HepG2 (cell line): ENCODE measurements around the gene ANKRD52. TPM values are rescaled to one million over a fixed set of nuclear protein-coding genes. Genes with fewer than 3 reads are reported as not detected.

Source experiments
- ARID4A ChIP-seq: sonication (generic); formaldehyde crosslinking; IDR thresholded peaks from 2 replicates; pipeline ENCODE4 v1.5.0; 2020; ENCODE audit warnings: mild to moderate bottlenecking, missing genetic modification reagents, borderline replicate concordance
- BCL6 ChIP-seq: IDR thresholded peaks from 2 replicates; pipeline ENCODE4 v1.6.1; 2016; ENCODE audit warnings: missing genetic modification reagents, missing compliant biosample characterization
- DPF2 ChIP-seq: sonication (generic); formaldehyde crosslinking; IDR thresholded peaks from 2 replicates; pipeline ENCODE4 v1.4.0; 2020; ENCODE audit warnings: mild to moderate bottlenecking, low read depth, missing genetic modification reagents, borderline replicate concordance
- DR1 ChIP-seq: sonication (generic); formaldehyde crosslinking; IDR thresholded peaks from 2 replicates; pipeline ENCODE4 v1.8.0; 2021; ENCODE audit warnings: mild to moderate bottlenecking, missing genetic modification reagents, inconsistent platforms
- FOSL2 ChIP-seq: sonication (generic); formaldehyde crosslinking; IDR thresholded peaks from 2 replicates; pipeline ENCODE4 v1.4.0; 2020; ENCODE audit warnings: missing genetic modification reagents
- HES4 ChIP-seq: sonication (generic); formaldehyde crosslinking; IDR thresholded peaks from 2 replicates; pipeline ENCODE4 v1.9.0; 2021; ENCODE audit warnings: mild to moderate bottlenecking, missing genetic modification reagents, borderline replicate concordance
- KDM5B ChIP-seq: sonication (generic); formaldehyde crosslinking; IDR thresholded peaks from 2 replicates; pipeline ENCODE4 v1.4.0; 2020; ENCODE audit warnings: missing genetic modification reagents, mild to moderate bottlenecking, borderline replicate concordance
- MED13 ChIP-seq: sonication (generic); formaldehyde crosslinking; IDR thresholded peaks from 2 replicates; pipeline ENCODE4 v1.5.0; 2020; ENCODE audit warnings: missing genetic modification reagents
- NCOA2 ChIP-seq: sonication (generic); formaldehyde crosslinking; IDR thresholded peaks from 2 replicates; pipeline ENCODE4 v1.8.0; 2022; ENCODE audit warnings: inconsistent platforms
- NCOR1 ChIP-seq: fragments of 200-600 bp; sonication (generic); IDR thresholded peaks from 2 replicates; pipeline ENCODE4 v1.7.0; 2017; ENCODE audit warnings: antibody characterized with exemption, low read length, borderline replicate concordance
- NFE2 ChIP-seq: sonication (generic); formaldehyde crosslinking; IDR thresholded peaks from 2 replicates; pipeline ENCODE4 v1.4.0; 2020; ENCODE audit warnings: missing genetic modification reagents
- POLR2AphosphoS5 ChIP-seq: IDR thresholded peaks from 2 replicates; pipeline ENCODE4 v1.6.1; 2012; ENCODE audit warnings: low read depth, low read length
- RARA ChIP-seq: IDR thresholded peaks from 2 replicates; pipeline ENCODE4 v1.6.1; 2016; ENCODE audit warnings: missing genetic modification reagents, missing compliant biosample characterization
- RBM22 ChIP-seq: fragments of 200-400 bp; formaldehyde crosslinking; optimal IDR thresholded peaks from 2 replicates; pipeline ENCODE3; 2017; ENCODE audit warnings: mild to moderate bottlenecking, low read length, moderate library complexity
- REST ChIP-seq, 2 experiments: IDR thresholded peaks; 2 replicates each; pipeline ENCODE4 v1.6.1; 2011 to 2012; ENCODE audit warnings: low read length in 2 of 2, borderline replicate concordance in 1 of 2, low read depth in 1 of 2, mild to moderate bottlenecking in 1 of 2, moderate library complexity in 1 of 2
- SMARCE1 ChIP-seq: fragments of 450-650 bp; IDR thresholded peaks from 2 replicates; pipeline ENCODE4 v1.6.1; 2017; ENCODE audit warnings: borderline replicate concordance
- SNAI1 ChIP-seq: sonication (generic); formaldehyde crosslinking; IDR thresholded peaks from 2 replicates; pipeline ENCODE4 v1.5.0; 2020; ENCODE audit warnings: mild to moderate bottlenecking, missing genetic modification reagents, borderline replicate concordance
- SOX6 ChIP-seq, 2 experiments: fragments of 450-650 bp in 1 of 2; sonication (generic) in 1 of 2; formaldehyde crosslinking in 1 of 2; IDR thresholded peaks; 2 replicates each; pipeline versions ENCODE4 v1.4.0 to v1.6.1; 2017 to 2020; ENCODE audit warnings: antibody characterized with exemption in 1 of 2, mild to moderate bottlenecking in 1 of 2, missing genetic modification reagents in 1 of 2
- TEAD2 ChIP-seq: sonication (generic); formaldehyde crosslinking; IDR thresholded peaks from 2 replicates; pipeline ENCODE4 v1.9.0; 2021; ENCODE audit warnings: missing genetic modification reagents
- ZFAT ChIP-seq: sonication (generic); formaldehyde crosslinking; conservative IDR thresholded peaks from 2 replicates; pipeline ENCODE4 v1.8.1; 2023; ENCODE audit warnings: missing genetic modification reagents, inconsistent platforms
- ZNF354B ChIP-seq: sonication (generic); formaldehyde crosslinking; IDR thresholded peaks from 2 replicates; pipeline ENCODE4 v1.8.0; 2022; ENCODE audit warnings: mild to moderate bottlenecking, missing genetic modification reagents
- ZNF367 ChIP-seq: sonication (generic); formaldehyde crosslinking; IDR thresholded peaks from 2 replicates; pipeline ENCODE4 v1.4.0; 2020; ENCODE audit warnings: missing genetic modification reagents, borderline replicate concordance
- ZNF44 ChIP-seq: sonication (generic); formaldehyde crosslinking; IDR thresholded peaks from 2 replicates; pipeline ENCODE4 v1.5.1; 2020; ENCODE audit warnings: mild to moderate bottlenecking, missing genetic modification reagents
- polyA plus RNA-seq, 8 experiments: library from polyadenylated mRNA; depleted of rRNA in 3 of 8; stranded (reverse) in 7 of 8; unstranded in 1 of 8; fragments of >200 nt; fragmentation: Illumina TruSeq in 4 of 8; extraction: Trizol in 4 of 8; gene quantifications; 2 replicates each; pipeline versions ENCODE4 v1.2.1 to v1.2.3, GENCODE V29; 2011 to 2016; ENCODE audit warnings: low read depth in 4 of 8, missing spikeins in 1 of 8, mixed read lengths in 1 of 8; ENCODE audit not compliant: insufficient read depth in 1 of 8
- total RNA-seq, 5 experiments: library from RNA; depleted of rRNA; stranded (reverse); fragments of >200 nt; fragmentation: Illumina TruSeq; extraction: Trizol; gene quantifications; 2 replicates each; pipeline ENCODE4 v1.2.3, GENCODE V29; 2016; ENCODE audit warnings: low read depth in 1 of 5

ANKRD52 gene
- total and polyA plus RNA-seq, 2 of the 13 experiments (the other 11 are each of a cell fraction or from before 2014, with no cell fraction given): 7.8 to 9.2 TPM

DNA sequence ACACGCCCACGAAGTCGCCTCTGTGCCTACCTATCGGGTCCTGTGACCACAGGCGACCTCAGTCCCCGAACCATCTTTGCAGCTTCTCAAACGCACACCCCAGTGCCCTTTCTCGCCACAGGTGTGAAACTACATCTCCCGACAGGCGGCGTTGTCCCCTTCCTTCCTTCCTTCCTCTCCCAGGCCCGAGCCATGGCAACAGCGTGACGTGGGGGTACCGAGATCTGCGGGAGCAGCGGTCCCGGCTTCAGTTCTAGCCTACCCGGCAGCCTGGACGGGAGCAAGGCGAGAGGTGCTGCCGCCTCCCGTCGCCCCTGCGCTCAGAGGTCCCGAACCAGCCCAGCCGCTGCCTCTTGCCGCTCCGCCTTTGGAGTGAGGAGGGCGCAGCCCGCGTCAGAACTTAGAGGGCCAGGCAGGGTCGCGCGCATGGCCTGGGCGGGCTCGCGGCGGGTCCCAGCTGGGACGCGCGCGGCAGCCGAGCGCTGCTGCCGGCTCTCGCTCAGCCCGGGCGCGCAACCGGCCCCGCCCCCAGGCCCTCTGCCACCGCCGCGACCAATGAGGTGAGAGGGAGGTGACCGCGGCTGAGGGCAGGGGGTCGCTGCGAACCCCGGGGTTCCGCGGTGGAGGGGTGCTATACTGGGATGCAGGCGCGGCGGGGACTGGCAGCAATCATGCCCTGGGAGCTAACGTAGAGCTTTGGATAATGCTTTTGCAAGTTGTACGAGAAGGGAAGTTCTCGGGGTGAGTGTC is 8.7 kb upstream of the ANKRD52 start, which contains the start of gene COQ10A (continued):
- no peak for TF ChIP-seq REST (IDR thresholded peaks at IDR 0.05; ENCODE audit: borderline replicate concordance in 1 of 2, low read depth in 1 of 2, low read length in 2 of 2)
- no peak for TF ChIP-seq MED13 (CRISPR knock-in tag)
- TF ChIP-seq TEAD2 (CRISPR knock-in tag): no peak
- TF ChIP-seq ZNF367: no peak
- TF ChIP-seq DR1 (CRISPR knock-in tag): no peak
- TF ChIP-seq KDM5B (CRISPR knock-in tag): peak; percentile 69; the same call in 1 of the 2 replicates
- TF ChIP-seq ARID4A (CRISPR knock-in tag): peak; percentile 94
- TF ChIP-seq RBM22: no peak
- no peak for TF ChIP-seq NCOA2 (CRISPR knock-in tag)
- no peak for TF ChIP-seq NFE2 (CRISPR knock-in tag)
- peak; percentile 9; the same call in 1 of the 2 replicates for TF ChIP-seq FOSL2 (CRISPR knock-in tag)
- TF ChIP-seq POLR2AphosphoS5: peak; percentile 77
- no peak for TF ChIP-seq SMARCE1
- TF ChIP-seq NCOR1: no peak
- TF ChIP-seq HES4 (CRISPR knock-in tag): peak; percentile 96
- peak; percentile 25; the same call in 1 of the 2 replicates for TF ChIP-seq RARA (CRISPR knock-in tag)
- 0 out of 2 replicates have a peak, but pooled peaks have one; percentile 72 for TF ChIP-seq ZNF44 (CRISPR knock-in tag)
- TF ChIP-seq DPF2 (CRISPR knock-in tag): no peak
- no peak for TF ChIP-seq SOX6 (IDR thresholded peaks at IDR 0.05)
- peak; percentile 60 for TF ChIP-seq SOX6 (CRISPR knock-in tag; IDR thresholded peaks at IDR 0.05)
- TF ChIP-seq ZNF354B (CRISPR knock-in tag): no peak
- TF ChIP-seq SNAI1 (CRISPR knock-in tag): no peak
- TF ChIP-seq ZFAT (CRISPR knock-in tag): no peak
- peak; percentile 25; the same call in 1 of the 2 replicates for TF ChIP-seq BCL6
